IMR-90 (cell line): Measurements from ENCODE around the gene DAAM1. TPM values are rescaled to one million over a fixed set of nuclear protein-coding genes. Genes with fewer than 3 reads are reported as not detected.

Experiments used
- ATAC-seq: fragments of 200-7000 bp; cut with Tn5 transposase; 2 replicates; pipeline ENCODE4 v1.9.1; 2020; ENCODE audit warnings: low read depth, mild to moderate bottlenecking, moderate library complexity
- BruUV-seq: library from RNA; stranded (reverse); fragments of 400-500 nt; replicated peaks from 2 replicates; lab custom pipeline; 2021; lab: Mats Ljungman, UMichigan
- CTCF ChIA-PET: fragments of 300-600 bp; formaldehyde crosslinking; extraction: SDS; loops from one replicate; lab custom pipeline; 2021; ENCODE audit warnings: antibody characterized with exemption; lab: Yijun Ruan, JAX
- POLR2A ChIA-PET: fragments of 300-600 bp; sonication (Branson Sonifier 250); formaldehyde crosslinking; loops from one replicate; lab custom pipeline; 2022; ENCODE audit warnings: antibody characterized with exemption; ENCODE audit not compliant: unreplicated experiment; lab: Charles Lee
- DNase-seq: peaks from one replicate; pipeline ENCODE4 v3.0.0; 2013
- H2AFZ ChIP-seq: replicated peaks from 2 replicates; pipeline ENCODE3; 2013; ENCODE audit warnings: low read length, mild to moderate bottlenecking; ENCODE audit not compliant: poor library complexity
- H2AK5ac ChIP-seq: 2 replicates; pipeline ENCODE4 v1.6.1; 2013; ENCODE audit warnings: low read depth, low read length, inconsistent platforms
- H2AK9ac ChIP-seq: replicated peaks from 2 replicates; pipeline ENCODE3; 2013; ENCODE audit warnings: mild to moderate bottlenecking, low read depth, low read length, moderate library complexity; ENCODE audit not compliant: poor library complexity
- H2BK120ac ChIP-seq: 2 replicates; pipeline ENCODE4 v1.6.1; 2013; ENCODE audit warnings: low read depth, low read length, inconsistent platforms
- H2BK15ac ChIP-seq: 3 replicates; pipeline ENCODE4 v1.6.1; 2013; ENCODE audit warnings: low read depth, low read length, inconsistent platforms
- H2BK20ac ChIP-seq: 2 replicates; pipeline ENCODE4 v1.6.1; 2013; ENCODE audit warnings: low read depth, mild to moderate bottlenecking, inconsistent platforms, low read length, moderate library complexity
- H2BK5ac ChIP-seq: 2 replicates; pipeline ENCODE4 v1.6.1; 2013; ENCODE audit warnings: mild to moderate bottlenecking, low read depth, low read length, inconsistent platforms; ENCODE audit not compliant: poor library complexity, severe bottlenecking
- H3K14ac ChIP-seq: replicated peaks from 2 replicates; pipeline ENCODE4 v1.6.1; 2013; ENCODE audit warnings: low read depth, low read length, inconsistent platforms
- H3K18ac ChIP-seq: 2 replicates; pipeline ENCODE4 v1.6.1; 2013; ENCODE audit warnings: low read depth, low read length, control low read depth
- H3K23ac ChIP-seq: 2 replicates; pipeline ENCODE4 v1.6.1; 2013; ENCODE audit warnings: low read depth, low read length, inconsistent platforms
- H3K27ac ChIP-seq: 2 replicates; pipeline ENCODE4 v1.5.1; 2013; ENCODE audit warnings: mild to moderate bottlenecking, control low read depth, low read length; ENCODE audit not compliant: insufficient read depth
- H3K27me3 ChIP-seq: 2 replicates; pipeline ENCODE4 v1.6.1; 2013; ENCODE audit warnings: low read length; ENCODE audit not compliant: control insufficient read depth, insufficient read depth
- H3K36me3 ChIP-seq: 2 replicates; pipeline ENCODE4 v1.6.1; 2013; ENCODE audit warnings: low read length, mixed read lengths; ENCODE audit not compliant: control insufficient read depth, insufficient read depth
- H3K4ac ChIP-seq: 2 replicates; pipeline ENCODE4 v1.6.1; 2013; ENCODE audit warnings: low read depth, low read length, inconsistent platforms
- H3K4me1 ChIP-seq: 2 replicates; pipeline ENCODE4 v1.6.1; 2013; ENCODE audit warnings: low read length, mixed read lengths; ENCODE audit not compliant: control insufficient read depth, insufficient read depth
- H3K4me2 ChIP-seq: 2 replicates; pipeline ENCODE4 v1.6.1; 2013; ENCODE audit warnings: low read depth, mild to moderate bottlenecking, control low read depth, low read length, moderate library complexity
- H3K4me3 ChIP-seq: 2 replicates; pipeline ENCODE4 v1.5.1; 2013; ENCODE audit warnings: low read depth, mild to moderate bottlenecking, control low read depth, low read length, moderate library complexity; ENCODE audit not compliant: insufficient read depth
- H3K56ac ChIP-seq: 2 replicates; pipeline ENCODE4 v1.6.1; 2013; ENCODE audit warnings: low read length, inconsistent platforms; ENCODE audit not compliant: insufficient read depth; ENCODE audit errors: extremely low read depth
- H3K79me1 ChIP-seq, 2 experiments: 2 replicates each; pipeline ENCODE4 v1.6.1; 2013; ENCODE audit warnings: low read length in 2 of 2, inconsistent platforms in 1 of 2, low read depth in 1 of 2
- H3K9ac ChIP-seq: 2 replicates; pipeline ENCODE4 v1.6.1; 2013; ENCODE audit warnings: low read depth, low read length, control low read depth
- H3K9me1 ChIP-seq: 2 replicates; pipeline ENCODE4 v1.6.1; 2013; ENCODE audit warnings: low read length, inconsistent platforms; ENCODE audit not compliant: insufficient read depth
- H3K9me3 ChIP-seq: 2 replicates; pipeline ENCODE4 v1.6.1; 2013; ENCODE audit warnings: low read length; ENCODE audit not compliant: control insufficient read depth, insufficient read depth
- H4K20me1 ChIP-seq: 2 replicates; pipeline ENCODE4 v1.6.1; 2013; ENCODE audit warnings: low read length, inconsistent platforms; ENCODE audit not compliant: insufficient read depth
- H4K5ac ChIP-seq: 2 replicates; pipeline ENCODE4 v1.6.1; 2013; ENCODE audit warnings: mild to moderate bottlenecking, low read depth, low read length, control low read depth
- H4K8ac ChIP-seq, 2 experiments: 2 replicates each; pipeline ENCODE4 v1.6.1; 2013; ENCODE audit warnings: low read depth in 2 of 2, low read length in 2 of 2, control low read depth in 1 of 2, inconsistent platforms in 1 of 2
- H4K91ac ChIP-seq: 2 replicates; pipeline ENCODE4 v1.6.1; 2013; ENCODE audit warnings: low read depth, low read length, inconsistent platforms; ENCODE audit not compliant: insufficient read depth
- BHLHE40 ChIP-seq: fragments of 150-350 bp; IDR thresholded peaks from 2 replicates; pipeline ENCODE4 v1.6.1; 2016; ENCODE audit warnings: mild to moderate bottlenecking, low read depth, low read length
- CEBPB ChIP-seq: IDR thresholded peaks from 2 replicates; pipeline ENCODE4 v1.6.1; 2012; ENCODE audit warnings: low read depth, low read length, improper control_type of control experiment
- CHD1 ChIP-seq: IDR thresholded peaks from 2 replicates; pipeline ENCODE4 v1.6.1; 2012; ENCODE audit warnings: low read depth, low read length, improper control_type of control experiment
- FOS ChIP-seq: fragments of 150-350 bp; IDR thresholded peaks from 2 replicates; pipeline ENCODE4 v1.6.1; 2016; ENCODE audit warnings: low read depth, low read length
- MAFK ChIP-seq: IDR thresholded peaks from 2 replicates; pipeline ENCODE4 v1.6.1; 2012; ENCODE audit warnings: low read depth, low read length, improper control_type of control experiment
- MAZ ChIP-seq: IDR thresholded peaks from 2 replicates; pipeline ENCODE4 v1.6.1; 2012; ENCODE audit warnings: low read depth, mild to moderate bottlenecking, low read length, improper control_type of control experiment, moderate library complexity, borderline replicate concordance
- MXI1 ChIP-seq: IDR thresholded peaks from 2 replicates; pipeline ENCODE4 v1.6.1; 2012; ENCODE audit warnings: low read depth, mild to moderate bottlenecking, low read length, moderate library complexity, borderline replicate concordance
- NFE2L2 ChIP-seq: fragments of 150-350 bp; IDR thresholded peaks from 2 replicates; pipeline ENCODE4 v1.6.1; 2016; ENCODE audit warnings: low read depth, mild to moderate bottlenecking, low read length
- POLR2A ChIP-seq: IDR thresholded peaks from 2 replicates; pipeline ENCODE4 v1.6.1; 2012; ENCODE audit warnings: mild to moderate bottlenecking, low read depth, low read length
- RAD21 ChIP-seq: IDR thresholded peaks from 2 replicates; pipeline ENCODE4 v1.6.1; 2012; ENCODE audit warnings: low read length, improper control_type of control experiment
- RCOR1 ChIP-seq: IDR thresholded peaks from 2 replicates; pipeline ENCODE4 v1.6.1; 2012; ENCODE audit warnings: mild to moderate bottlenecking, low read length, improper control_type of control experiment; ENCODE audit not compliant: insufficient replicate concordance
- RFX5 ChIP-seq: IDR thresholded peaks from 2 replicates; pipeline ENCODE4 v1.8.0; 2012; ENCODE audit warnings: low read depth, mild to moderate bottlenecking, low read length, moderate library complexity
- SMC3 ChIP-seq: fragments of 150-350 bp; IDR thresholded peaks from 2 replicates; pipeline ENCODE4 v1.6.1; 2016; ENCODE audit warnings: low read depth, mild to moderate bottlenecking, antibody characterized with exemption, low read length, moderate library complexity
- USF2 ChIP-seq: fragments of 150-350 bp; IDR thresholded peaks from 2 replicates; pipeline ENCODE4 v1.6.1; 2017; ENCODE audit warnings: mild to moderate bottlenecking, antibody characterized with exemption, low read length, low read depth
- WGBS, 2 experiments: methylation state at CpG; one replicate each; pipeline versions ENCODE4 v1.1.5 to v1.1.7; 2013; ENCODE audit warnings: missing lambda C conversion rate in 2 of 2; ENCODE audit not compliant: insufficient read length in 1 of 2; ENCODE audit errors: extremely low coverage in 2 of 2; 5-methylcytosine and 5-hydroxymethylcytosine counted together
- dilution Hi-C: fragments of 300-500 bp; cut with HindIII; formaldehyde crosslinking; loops from one replicate; pipeline ENCODE4 v1.14.3; 2018; ENCODE audit warnings: low sequenced_read_pairs; ENCODE audit not compliant: unreplicated experiment
- in situ Hi-C: fragments of 300-500 bp; cut with MboI; formaldehyde crosslinking; loops from 3 replicates; pipeline ENCODE4 v1.14.3; 2019; ENCODE audit warnings: low sequenced_read_pairs, inconsistent platforms, mixed read lengths
- intact Hi-C: fragments of 100-400 bp; cut with micrococcal nuclease; formaldehyde crosslinking; loops from 2 replicates; pipeline ENCODE4 v1.10.0; 2022
- polyA plus RNA-seq, 3 experiments: library from polyadenylated mRNA; depleted of rRNA; stranded (reverse); fragments of >200 nt; gene quantifications; 2 replicates each; pipeline ENCODE4 v1.2.3, GENCODE V29; 2012; ENCODE audit warnings: low replicate concordance in 1 of 3
- total RNA-seq: library from RNA; depleted of rRNA; stranded (reverse); fragments of >200 nt; gene quantifications from 2 replicates; pipeline ENCODE4 v1.2.3, GENCODE V29; 2012
- TF ChIP-seq, protein P1 (sequence below): conservative IDR thresholded peaks from 2 replicates; pipeline ENCODE4 v1.5.1; 2012; ENCODE audit warnings: mild to moderate bottlenecking, low read depth, low read length, improper control_type of control experiment

The DAAM1 gene
- total and polyA plus RNA-seq, 2 of the 4 experiments (the other 2 are of a cell fraction), result 4.8 to 5.4 TPM

DNA sequence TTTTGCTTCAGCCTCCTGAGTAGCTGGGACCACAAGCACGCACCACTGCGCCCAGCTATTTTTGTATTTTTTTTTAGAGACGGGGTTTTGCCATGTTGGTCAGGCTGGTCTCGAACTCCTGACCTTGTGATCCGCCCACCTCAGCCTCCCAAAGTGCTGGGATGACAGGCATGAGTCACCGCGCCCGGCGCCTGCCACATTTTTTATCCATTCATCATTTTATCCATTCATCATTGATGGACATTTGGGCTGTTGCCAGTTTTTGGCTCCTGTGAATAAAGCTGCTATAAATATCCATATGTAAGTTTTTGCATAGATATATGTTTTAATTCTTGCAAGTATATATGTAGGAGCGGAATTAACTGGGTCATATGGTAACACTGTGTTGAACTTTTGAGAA lies 79.5 kb downstream of the DAAM1 start:
- H4K20me1 ChIP-seq, result no peaks in the 10 kb centered on the region
- no peak overlapping the region for H2AFZ ChIP-seq
- H3K4ac ChIP-seq, result no peak overlapping the region
- dilution Hi-C loops (no loop called here), in situ Hi-C loops (no loop called here), intact Hi-C loops (no loop called here)
- WGBS, 2 experiments, result no CpG with 5 or more reads among the region's 10 CpGs
- H3K27ac ChIP-seq, result no peak overlapping the region
- POLR2A ChIA-PET, result interaction anchor here (0.6 kb wide), 1 partner anchor 128 kb away, joined by 3 read pairs; no protein-coding TSS in a partner anchor
- BruUV-seq, result no TSS peak
- H4K91ac ChIP-seq, result no peak overlapping the region
- H2BK5ac ChIP-seq, result no peak overlapping the region
- no peak overlapping the region for H2BK20ac ChIP-seq
- no peaks in the 10 kb centered on the region for H3K9me1 ChIP-seq
- TF ChIP-seq SMC3 (no peak), CHD1 (no peak), USF2 (no peak), MAFK (no peak), MAZ (no peak), NFE2L2 (no peak), RFX5 (no peak), RCOR1 (no peak), CEBPB (no peak), MXI1 (no peak), RAD21 (no peak), FOS (no peak), BHLHE40 (no peak), POLR2A (no peak)
- TF ChIP-seq, protein P1, sequence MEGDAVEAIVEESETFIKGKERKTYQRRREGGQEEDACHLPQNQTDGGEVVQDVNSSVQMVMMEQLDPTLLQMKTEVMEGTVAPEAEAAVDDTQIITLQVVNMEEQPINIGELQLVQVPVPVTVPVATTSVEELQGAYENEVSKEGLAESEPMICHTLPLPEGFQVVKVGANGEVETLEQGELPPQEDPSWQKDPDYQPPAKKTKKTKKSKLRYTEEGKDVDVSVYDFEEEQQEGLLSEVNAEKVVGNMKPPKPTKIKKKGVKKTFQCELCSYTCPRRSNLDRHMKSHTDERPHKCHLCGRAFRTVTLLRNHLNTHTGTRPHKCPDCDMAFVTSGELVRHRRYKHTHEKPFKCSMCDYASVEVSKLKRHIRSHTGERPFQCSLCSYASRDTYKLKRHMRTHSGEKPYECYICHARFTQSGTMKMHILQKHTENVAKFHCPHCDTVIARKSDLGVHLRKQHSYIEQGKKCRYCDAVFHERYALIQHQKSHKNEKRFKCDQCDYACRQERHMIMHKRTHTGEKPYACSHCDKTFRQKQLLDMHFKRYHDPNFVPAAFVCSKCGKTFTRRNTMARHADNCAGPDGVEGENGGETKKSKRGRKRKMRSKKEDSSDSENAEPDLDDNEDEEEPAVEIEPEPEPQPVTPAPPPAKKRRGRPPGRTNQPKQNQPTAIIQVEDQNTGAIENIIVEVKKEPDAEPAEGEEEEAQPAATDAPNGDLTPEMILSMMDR, result no peak
- CTCF ChIA-PET, result interaction anchor here (0.7 kb wide), 1 partner anchor 74 kb away, joined by 3 read pairs; no protein-coding TSS in a partner anchor
- no peak overlapping the region for H3K14ac ChIP-seq
- no peaks in the 10 kb centered on the region for H3K79me1 ChIP-seq
- no peak overlapping the region for H2AK9ac ChIP-seq
- H3K27me3 ChIP-seq, result no peaks in the 10 kb centered on the region
- H4K5ac ChIP-seq, result no peak overlapping the region
- H4K8ac ChIP-seq, result no peak overlapping the region
- H3K56ac ChIP-seq, result no peak overlapping the region
- no peak overlapping the region for H2BK120ac ChIP-seq
- H3K4me1 ChIP-seq, result no peaks in the 10 kb centered on the region; the same call in 1 of the 2 replicates
- H3K9me3 ChIP-seq, result no peaks in the 10 kb centered on the region
- H3K23ac ChIP-seq, result no peak overlapping the region
- H3K4me2 ChIP-seq, result no peak overlapping the region
- DNase-seq, result no peak
- peaks cover 9% of the 10 kb centered on the region for H3K36me3 ChIP-seq
- no peak overlapping the region for H3K18ac ChIP-seq
- H3K4me3 ChIP-seq, result no peak overlapping the region
- no peak overlapping the region for H2AK5ac ChIP-seq
- no peak overlapping the region for H2BK15ac ChIP-seq
- no peak overlapping the region for H3K9ac ChIP-seq
- ATAC-seq, result no peak
